Adrenal gland (tissue), 5 donors: ENCODE results near the gene PLA2R1.

Experiments used
- POLR2A ChIP-seq, 2 donors: fragments of 450-650 bp; IDR thresholded peaks; one replicate each; pipeline ENCODE4 v1.6.1; 2017; ENCODE audit warnings: antibody characterized with exemption in 2 of 2, mild to moderate bottlenecking in 2 of 2, moderate library complexity in 1 of 2
- TF ChIP-seq, protein P1 (sequence below), 6 experiments: fragments of 450-650 bp in 4 of 6; fragments of 200-600 bp in 2 of 6; sonication (generic) in 1 of 6; IDR thresholded peaks; 1 replicate in 5 of 6; 2 replicates in 1 of 6; pipeline versions ENCODE4 v1.5.1 to v1.8.0; 2016 to 2021; ENCODE audit warnings: antibody characterized with exemption in 6 of 6, mild to moderate bottlenecking in 2 of 6, moderate library complexity in 1 of 6
- donor health status: DM: no; HTN: no; CAD: no.

DNA sequence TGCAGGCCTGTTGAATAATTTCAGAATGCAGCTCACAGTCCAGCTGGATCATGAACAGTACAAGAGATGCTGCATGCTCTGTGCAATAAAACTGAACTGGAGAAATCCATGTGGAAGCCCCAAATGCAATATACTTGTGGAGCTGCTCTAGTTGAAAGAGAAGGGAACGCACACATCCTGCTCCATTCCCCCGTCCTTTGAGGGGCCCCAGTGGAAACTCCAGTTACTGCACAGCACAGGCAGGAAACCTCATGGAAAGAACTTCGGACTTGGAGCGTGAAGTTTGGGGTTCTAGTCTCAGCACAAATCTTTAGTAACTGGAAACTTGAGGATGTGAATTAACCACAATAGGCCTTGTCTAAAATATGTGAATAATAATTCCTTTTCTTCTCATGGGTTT, 73.2 kb downstream of the PLA2R1 start:
- TF ChIP-seq, protein P1, sequence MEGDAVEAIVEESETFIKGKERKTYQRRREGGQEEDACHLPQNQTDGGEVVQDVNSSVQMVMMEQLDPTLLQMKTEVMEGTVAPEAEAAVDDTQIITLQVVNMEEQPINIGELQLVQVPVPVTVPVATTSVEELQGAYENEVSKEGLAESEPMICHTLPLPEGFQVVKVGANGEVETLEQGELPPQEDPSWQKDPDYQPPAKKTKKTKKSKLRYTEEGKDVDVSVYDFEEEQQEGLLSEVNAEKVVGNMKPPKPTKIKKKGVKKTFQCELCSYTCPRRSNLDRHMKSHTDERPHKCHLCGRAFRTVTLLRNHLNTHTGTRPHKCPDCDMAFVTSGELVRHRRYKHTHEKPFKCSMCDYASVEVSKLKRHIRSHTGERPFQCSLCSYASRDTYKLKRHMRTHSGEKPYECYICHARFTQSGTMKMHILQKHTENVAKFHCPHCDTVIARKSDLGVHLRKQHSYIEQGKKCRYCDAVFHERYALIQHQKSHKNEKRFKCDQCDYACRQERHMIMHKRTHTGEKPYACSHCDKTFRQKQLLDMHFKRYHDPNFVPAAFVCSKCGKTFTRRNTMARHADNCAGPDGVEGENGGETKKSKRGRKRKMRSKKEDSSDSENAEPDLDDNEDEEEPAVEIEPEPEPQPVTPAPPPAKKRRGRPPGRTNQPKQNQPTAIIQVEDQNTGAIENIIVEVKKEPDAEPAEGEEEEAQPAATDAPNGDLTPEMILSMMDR (IDR thresholded peaks at IDR 0.05) = no peak
- TF ChIP-seq POLR2A (IDR thresholded peaks at IDR 0.05) = no peak
